Measurements from ENCODE around the gene PRKCE. TPM values are rescaled to one million over a fixed set of nuclear protein-coding genes. Genes with fewer than 3 reads are reported as not detected.

PRKCE gene
- total and polyA plus RNA-seq, 2 donors (not counting 1 experiment from before 2014, with no cell fraction given), result 23.6 to 271 TPM

GRCh38 chr2:45943219-45944044 lies 292.0 kb downstream of the PRKCE start:
- no peak overlapping the region for H3K4me2 ChIP-seq (replicated peaks; ENCODE audit: low read depth, low read length, poor library complexity, severe bottlenecking)
- CTCF ChIA-PET, result no interaction called here

More at GRCh38 chr2:45943219-45944044, 292.0 kb downstream of the PRKCE start:
- Histone ChIP-seq H3K27ac (ENCODE audit: low read length in 2 of 2) (no peak overlapping the region), H3K27me3 (replicated peaks in 1 of 4; ENCODE audit: control extremely low read depth in 1 of 4, control insufficient read depth in 3 of 4, insufficient read depth in 4 of 4, low read length in 3 of 4) (no peaks in the 10 kb centered on the region), H3K4me3 (ENCODE audit: control extremely low read depth in 1 of 5, extremely low read depth in 1 of 5, insufficient read depth in 1 of 5, low read depth in 2 of 5, low read length in 4 of 5) (no peak overlapping the region), H3K4me1 (ENCODE audit: control insufficient read depth in 2 of 2, insufficient read depth in 2 of 2, low read length in 2 of 2) (no peaks in the 10 kb centered on the region), H4K20me1 (ENCODE audit: control insufficient read depth, insufficient read depth, low read length, poor library complexity, severe bottlenecking) (peaks cover 51% of the 10 kb centered on the region), H3K79me2 (ENCODE audit: control insufficient read depth, insufficient read depth, low read length) (peaks cover 61% of the 10 kb centered on the region), H2AFZ (ENCODE audit: insufficient read depth, low read depth, low read length, poor library complexity, severe bottlenecking) (no peak overlapping the region), H3K9ac (ENCODE audit: low read length) (no peak overlapping the region), H3K9me3 (ENCODE audit: control extremely low read depth in 1 of 3, control insufficient read depth in 2 of 3, insufficient read depth in 1 of 3, low read length in 2 of 3) (no peaks in the 10 kb centered on the region), H3K36me3 (replicated peaks in 1 of 2; ENCODE audit: control extremely low read depth in 1 of 2, control insufficient read depth in 1 of 2, extremely low read depth in 1 of 2, insufficient read depth in 2 of 2, low read length in 1 of 2) (peaks cover 2 to 6% of the 10 kb centered on the region in 2 experiments)
- WGBS (ENCODE audit: insufficient coverage), result 97% methylated on average over 9 of the region's 14 CpGs
- Mint-ChIP-seq H3K27ac (no peak overlapping the region), H3K27me3 (no peaks in the 10 kb centered on the region), H3K4me1 (peaks cover 24% of the 10 kb centered on the region), H3K4me3 (no peak overlapping the region), H3K9me3 (ENCODE audit: insufficient read depth) (no peaks in the 10 kb centered on the region)
- POLR2A ChIA-PET, result interaction anchor here (0.7 kb wide), 1 partner anchor 213 kb away, joined by 3 read pairs; no protein-coding TSS in a partner anchor
- intact Hi-C loops (cut with micrococcal nuclease), result no loop called here
- TF ChIP-seq EZH2 (IDR thresholded peaks at IDR 0.05; ENCODE audit: borderline replicate concordance, insufficient read depth, low read depth, low read length, poor library complexity, severe bottlenecking), result no peak
- no peak for TF ChIP-seq CTCF (IDR thresholded peaks at IDR 0.05)
- ATAC-seq (ENCODE audit: low read depth), result no peak
- no peak for DNase-seq
